Uterus (tissue), 4 donors: ENCODE data around the gene TRAFD1. TPM values are rescaled to one million over a fixed set of nuclear protein-coding genes. Genes with fewer than 3 reads are reported as not detected.
A peak's percentile ranks its signal among the peaks of the same experiment; 100 is the strongest.

Experiments
- DNase-seq, 2 donors: peaks; one replicate each; pipeline ENCODE4 v3.0.0-alpha.2; 2019 to 2020
- H3K27ac ChIP-seq, 2 donors: fragments of 200-600 bp; sonication (generic); 1 replicate in 1 of 2; 2 replicates in 1 of 2; pipeline ENCODE4 v1.5.1; 2016 to 2018
- H3K27me3 ChIP-seq, 2 donors: fragments of 200-600 bp; sonication (generic); one replicate each; pipeline ENCODE4 v1.5.1; 2018 to 2019; ENCODE audit warnings: control low read depth in 1 of 2
- H3K36me3 ChIP-seq, 2 donors: fragments of 200-600 bp; sonication (generic); one replicate each; pipeline ENCODE4 v1.5.1; 2019; ENCODE audit warnings: control low read depth in 1 of 2
- H3K4me1 ChIP-seq, 2 donors: fragments of 200-600 bp; sonication (generic); one replicate each; pipeline ENCODE4 v1.5.1; 2018 to 2019; ENCODE audit warnings: control low read depth in 1 of 2
- H3K4me3 ChIP-seq, 2 donors: fragments of 200-600 bp; sonication (generic); 1 replicate in 1 of 2; 2 replicates in 1 of 2; pipeline ENCODE4 v1.5.1; 2018 to 2019; ENCODE audit warnings: mild to moderate bottlenecking in 1 of 2
- H3K9me3 ChIP-seq, 2 donors: fragments of 200-600 bp; sonication (generic); one replicate each; pipeline ENCODE4 v1.5.1; 2019; ENCODE audit warnings: control low read depth in 1 of 2
- CTCF ChIP-seq, 4 experiments: fragments of 200-600 bp in 2 of 4; fragments of 450-650 bp in 2 of 4; sonication (generic) in 2 of 4; IDR thresholded peaks; one replicate each; pipeline ENCODE4 v1.5.1; 2016 to 2019; ENCODE audit warnings: antibody characterized with exemption in 4 of 4, mild to moderate bottlenecking in 2 of 4, moderate library complexity in 1 of 4
- POLR2A ChIP-seq, 2 donors: fragments of 450-650 bp; IDR thresholded peaks; one replicate each; pipeline ENCODE4 v1.6.1; 2016; ENCODE audit warnings: antibody characterized with exemption in 2 of 2, mild to moderate bottlenecking in 1 of 2, moderate library complexity in 1 of 2
- intact Hi-C: fragments of 100-400 bp; cut with DNase I; formaldehyde crosslinking; loops from one replicate; pipeline ENCODE4 v1.15.1; 2023; ENCODE audit warnings: low total_unique reads
- total RNA-seq, 4 donors: library from RNA; depleted of rRNA in 3 of 4; stranded (reverse); fragments of >200 nt in 3 of 4; gene quantifications; one replicate each; pipeline versions ENCODE4 v1.1.0 to v1.2.4, GENCODE V29; 2014 to 2023
- donor health status: DM: yes; HTN: yes; CAD: no.

The TRAFD1 gene
- total RNA-seq, 4 donors from 2014 or later, result 29.1 to 51.6 (median 34.4) TPM

- no peaks in the 10 kb centered on the region for H3K9me3 ChIP-seq
- no peaks in the 10 kb centered on the region for H3K27me3 ChIP-seq
- no peak for DNase-seq
- no peak overlapping the region for H3K4me3 ChIP-seq
- H3K4me1 ChIP-seq, result peaks cover 8 to 21% of the 10 kb centered on the region in 2 donors
- TF ChIP-seq POLR2A (IDR thresholded peaks at IDR 0.05) (no peak), CTCF (IDR thresholded peaks at IDR 0.05) (no peak)
- no peak overlapping the region for H3K27ac ChIP-seq
- intact Hi-C loops, result no loop called here
- no peaks in the 10 kb centered on the region for H3K36me3 ChIP-seq
These were observed 1.6 kb downstream of the TRAFD1 start for GRCh38 chr12:112126911-112127310.

DNA sequence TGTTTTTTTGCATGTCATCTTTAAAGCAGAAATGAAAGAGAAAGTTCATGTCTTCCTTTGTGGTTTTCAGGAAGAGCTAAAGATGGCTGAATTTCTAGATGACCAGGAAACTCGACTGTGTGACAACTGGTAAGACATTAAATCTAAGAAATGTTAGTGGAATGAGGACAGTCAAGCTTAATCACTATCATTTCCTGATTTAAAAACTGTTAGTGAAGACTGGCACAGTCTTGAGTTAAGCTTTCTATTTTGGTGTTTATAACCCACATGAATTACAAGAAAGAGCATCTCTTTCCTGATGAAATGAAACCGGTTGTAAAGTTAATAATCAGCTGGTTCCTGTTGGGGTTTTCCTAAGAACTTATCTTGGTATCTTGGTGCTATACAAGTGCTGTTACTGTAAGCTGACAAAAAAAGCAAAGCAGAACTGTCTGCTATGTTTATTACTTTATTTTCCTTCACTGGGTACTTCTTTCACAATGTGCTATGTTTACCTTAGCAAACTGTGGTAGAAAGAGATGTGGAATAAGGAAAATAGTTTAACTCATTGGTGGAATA, 5.2 kb downstream of the TRAFD1 start:
- DNase-seq, result no peak
- TF ChIP-seq POLR2A (IDR thresholded peaks at IDR 0.05), result no peak
- no peak for TF ChIP-seq CTCF (IDR thresholded peaks at IDR 0.05)
- no peaks in the 10 kb centered on the region for H3K36me3 ChIP-seq
- peak overlapping the region; percentile 27 to 77 for H3K27ac ChIP-seq
- intact Hi-C loops, result no loop called here
- H3K27me3 ChIP-seq, result no peaks in the 10 kb centered on the region
- H3K9me3 ChIP-seq, result no peaks in the 10 kb centered on the region
- peaks cover 8 to 16% of the 10 kb centered on the region in 2 donors for H3K4me1 ChIP-seq
- H3K4me3 ChIP-seq, result no peak overlapping the region

DNA sequence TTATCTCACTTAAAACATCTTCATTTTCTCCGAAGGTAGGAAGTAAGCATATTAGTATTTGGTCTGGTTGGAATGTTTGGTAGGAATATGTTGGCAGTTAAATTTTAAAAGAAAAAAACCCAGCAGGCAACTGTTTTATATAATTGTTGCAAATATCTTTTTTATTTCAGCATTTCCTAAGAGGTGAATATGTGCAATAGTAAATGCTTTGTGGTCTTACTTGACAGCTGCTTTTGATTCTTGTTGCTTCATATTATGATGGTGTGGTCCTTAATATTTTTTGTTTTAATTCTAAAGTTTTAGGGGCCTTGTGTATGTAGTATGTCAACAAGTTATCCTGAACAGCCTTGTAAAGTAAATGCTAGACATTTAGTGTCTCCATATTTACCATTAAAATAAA, 6.3 kb downstream of the TRAFD1 start:
- Histone ChIP-seq H3K36me3 (no peaks in the 10 kb centered on the region), H3K9me3 (no peaks in the 10 kb centered on the region), H3K27me3 (no peaks in the 10 kb centered on the region), H3K4me1 (peaks cover 8 to 10% of the 10 kb centered on the region in 2 donors), H3K4me3 (no peak overlapping the region), H3K27ac (peak overlapping the region in 1 of 2 donors; percentile 77)
- TF ChIP-seq CTCF (IDR thresholded peaks at IDR 0.05), result no peak
- no peak for TF ChIP-seq POLR2A (IDR thresholded peaks at IDR 0.05)
- no peak for DNase-seq
- intact Hi-C loops, result no loop called here

DNA sequence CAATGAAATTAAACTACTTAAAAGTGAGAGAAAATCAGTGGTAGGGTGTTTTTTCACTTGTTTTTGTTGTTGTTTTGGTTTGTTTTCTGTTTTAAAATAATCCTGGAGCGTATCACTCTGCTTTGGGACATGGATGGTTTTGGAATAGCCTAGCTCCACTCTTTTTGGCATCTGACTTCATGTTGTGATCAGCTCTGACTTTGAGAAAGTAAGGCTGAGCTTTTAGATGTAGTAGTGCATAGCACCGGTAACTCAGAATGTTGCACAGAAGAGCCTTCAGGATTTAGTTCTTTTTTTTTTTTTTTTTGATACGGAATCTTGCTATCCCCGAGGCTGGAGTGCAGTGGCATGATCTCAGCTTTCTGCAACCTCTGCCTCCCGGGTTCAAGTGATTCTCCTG, 8.1 kb downstream of the TRAFD1 start:
- Histone ChIP-seq H3K36me3 (no peaks in the 10 kb centered on the region), H3K4me3 (no peak overlapping the region), H3K27ac (no peak overlapping the region), H3K9me3 (no peaks in the 10 kb centered on the region), H3K4me1 (peaks cover 7 to 8% of the 10 kb centered on the region in 2 donors), H3K27me3 (no peaks in the 10 kb centered on the region)
- no peak for DNase-seq
- TF ChIP-seq CTCF (IDR thresholded peaks at IDR 0.05), result no peak
- no peak for TF ChIP-seq POLR2A (IDR thresholded peaks at IDR 0.05)
- intact Hi-C loops, result no loop called here

DNA sequence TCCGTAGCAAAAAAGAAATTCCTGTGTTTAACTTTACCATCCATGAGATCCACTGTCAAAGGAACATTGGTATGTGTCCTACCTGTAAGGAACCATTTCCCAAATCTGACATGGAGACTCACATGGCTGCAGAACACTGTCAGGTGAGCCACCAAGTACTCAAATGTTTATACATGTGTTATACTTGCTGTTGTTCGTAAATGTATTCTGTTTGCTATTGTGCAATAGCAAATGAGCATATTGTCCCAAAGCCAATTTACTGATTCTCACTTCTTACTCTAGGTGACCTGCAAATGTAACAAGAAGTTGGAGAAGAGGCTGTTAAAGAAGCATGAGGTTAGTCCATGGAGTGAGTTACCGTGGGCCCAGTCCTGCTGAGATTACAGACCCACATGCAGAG, 9.4 kb downstream of the TRAFD1 start:
- intact Hi-C loops, result no loop called here
- DNase-seq, result no peak
- Histone ChIP-seq H3K4me3 (no peak overlapping the region), H3K27me3 (no peaks in the 10 kb centered on the region), H3K4me1 (peaks cover 4 to 8% of the 10 kb centered on the region in 2 donors), H3K36me3 (no peaks in the 10 kb centered on the region), H3K9me3 (no peaks in the 10 kb centered on the region), H3K27ac (no peak overlapping the region)
- TF ChIP-seq POLR2A (IDR thresholded peaks at IDR 0.05) (no peak), CTCF (IDR thresholded peaks at IDR 0.05) (no peak)
